Right renal pelvis (tissue), 4 donors: ENCODE results near the gene BCKDHA. TPM values are rescaled to one million over a fixed set of nuclear protein-coding genes. Genes with fewer than 3 reads are reported as not detected.
A peak's percentile ranks its signal among the peaks of the same experiment; 100 is the strongest.
"Not testable (repeated sequence)": the region's sequence is repeated elsewhere in the genome, so short reads cannot be mapped to it uniquely, and the experiment has no call there.

ENCODE experiments used
- DNase-seq, 4 donors: peaks; one replicate each; pipeline ENCODE4 v3.0.0-alpha.2; 2013; ENCODE audit warnings: low read depth in 4 of 4, low spot score in 3 of 4, missing footprints in 1 of 4
- polyA plus RNA-seq, 4 donors: library from polyadenylated mRNA; unstranded; fragments of 120-200 nt; gene quantifications; one replicate each; pipeline ENCODE4 v1.2.1, GENCODE V29; 2013; ENCODE audit not compliant: insufficient read length in 4 of 4

Gene BCKDHA
- polyA plus RNA-seq, 4 donors, result 26.8 to 59.4 (median 29.0) TPM

DNA sequence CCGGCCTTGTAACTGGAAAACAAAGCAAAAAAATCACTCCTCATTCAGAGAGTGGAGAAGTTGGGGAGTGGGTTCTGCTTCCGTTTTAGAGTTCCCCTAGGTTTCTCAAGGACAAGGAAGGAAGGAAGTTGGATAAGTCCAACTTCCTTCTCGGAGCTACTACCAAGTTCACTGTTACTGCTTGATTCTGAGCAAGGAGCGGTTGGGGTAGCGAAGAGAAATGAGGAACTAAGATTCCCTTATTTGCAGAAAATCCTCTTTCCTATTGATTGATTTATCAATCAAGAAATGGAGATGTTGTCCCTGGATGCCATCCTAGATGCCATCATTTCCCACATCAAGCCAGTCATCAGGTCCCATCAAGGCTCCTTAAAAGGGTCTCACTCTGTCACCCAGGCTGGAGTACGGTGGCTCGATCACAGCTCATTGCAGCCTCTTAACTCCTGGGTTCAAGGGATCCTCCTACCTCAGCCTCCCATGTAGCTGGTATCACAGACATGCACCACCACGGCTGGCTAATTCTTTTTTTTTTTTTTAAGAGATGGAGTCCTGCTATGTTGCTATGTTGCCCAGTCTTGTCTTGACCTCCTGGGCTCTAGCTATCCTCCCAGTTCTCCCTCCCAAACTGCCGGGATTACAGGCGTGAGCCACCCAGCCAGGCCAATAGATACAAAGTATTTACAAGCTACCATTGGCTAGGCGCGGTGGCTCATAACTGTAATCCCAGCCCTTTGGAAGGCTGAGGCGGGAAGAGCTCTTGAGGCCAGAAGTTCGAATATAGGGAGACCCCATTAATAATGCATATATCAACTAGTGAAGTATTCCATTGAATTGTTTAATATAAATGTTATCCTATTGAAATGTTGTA is 32.9 kb upstream of the BCKDHA start:
- DNase-seq, result no peak

- no peak for DNase-seq
Measured at GRCh38 chr19:41366089-41366488, 31.5 kb upstream of the BCKDHA start.

- no peak for DNase-seq
Measured at GRCh38 chr19:41367848-41368301, 29.7 kb upstream of the BCKDHA start.

DNA sequence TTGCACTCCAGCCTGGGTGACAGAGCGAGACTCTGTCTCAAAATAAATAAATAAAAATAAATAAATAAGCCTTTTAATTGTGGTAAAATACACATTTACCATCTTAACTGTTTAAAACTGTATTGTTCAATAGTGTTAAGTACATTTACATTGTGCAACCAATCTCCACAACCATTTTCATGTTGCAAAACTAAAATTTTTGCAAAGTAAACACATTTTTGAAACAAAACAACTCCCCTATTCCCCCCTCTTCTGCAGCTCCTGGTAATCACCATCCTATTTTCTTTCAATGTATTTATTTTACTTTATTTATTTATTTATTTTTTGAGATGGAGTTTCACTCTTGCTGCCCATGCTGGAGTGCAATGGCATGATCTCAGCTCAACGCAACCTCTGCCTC is 27.8 kb upstream of the BCKDHA start:
- no peak for DNase-seq

GRCh38 chr19:41371119-41371518 is 26.5 kb upstream of the BCKDHA start:
- DNase-seq, result not testable (repeated sequence)

DNA sequence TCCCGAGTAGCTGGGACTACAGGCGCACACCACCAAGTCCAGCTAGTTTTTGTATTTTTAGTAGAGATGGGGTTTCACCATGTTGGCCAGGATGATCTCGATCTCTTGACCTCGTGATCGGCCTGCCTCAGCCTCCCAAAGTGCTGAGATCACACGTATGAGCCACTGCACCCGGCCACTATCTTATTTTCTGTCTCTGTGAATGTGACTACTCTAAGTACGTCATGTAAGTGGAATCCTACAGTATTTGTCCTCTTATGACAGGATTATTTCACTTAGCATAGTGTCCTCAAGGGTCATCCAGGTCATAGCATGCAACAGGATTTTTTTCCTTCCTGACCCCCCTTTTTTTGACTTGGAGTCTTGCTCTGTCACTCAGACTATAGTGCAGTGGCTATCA is 26.1 kb upstream of the BCKDHA start:
- no peak for DNase-seq

- no peak for DNase-seq
Measured at GRCh38 chr19:41372501-41372900, 25.1 kb upstream of the BCKDHA start.

GRCh38 chr19:41373993-41374392 is 23.6 kb upstream of the BCKDHA start:
- DNase-seq, result no peak

DNA sequence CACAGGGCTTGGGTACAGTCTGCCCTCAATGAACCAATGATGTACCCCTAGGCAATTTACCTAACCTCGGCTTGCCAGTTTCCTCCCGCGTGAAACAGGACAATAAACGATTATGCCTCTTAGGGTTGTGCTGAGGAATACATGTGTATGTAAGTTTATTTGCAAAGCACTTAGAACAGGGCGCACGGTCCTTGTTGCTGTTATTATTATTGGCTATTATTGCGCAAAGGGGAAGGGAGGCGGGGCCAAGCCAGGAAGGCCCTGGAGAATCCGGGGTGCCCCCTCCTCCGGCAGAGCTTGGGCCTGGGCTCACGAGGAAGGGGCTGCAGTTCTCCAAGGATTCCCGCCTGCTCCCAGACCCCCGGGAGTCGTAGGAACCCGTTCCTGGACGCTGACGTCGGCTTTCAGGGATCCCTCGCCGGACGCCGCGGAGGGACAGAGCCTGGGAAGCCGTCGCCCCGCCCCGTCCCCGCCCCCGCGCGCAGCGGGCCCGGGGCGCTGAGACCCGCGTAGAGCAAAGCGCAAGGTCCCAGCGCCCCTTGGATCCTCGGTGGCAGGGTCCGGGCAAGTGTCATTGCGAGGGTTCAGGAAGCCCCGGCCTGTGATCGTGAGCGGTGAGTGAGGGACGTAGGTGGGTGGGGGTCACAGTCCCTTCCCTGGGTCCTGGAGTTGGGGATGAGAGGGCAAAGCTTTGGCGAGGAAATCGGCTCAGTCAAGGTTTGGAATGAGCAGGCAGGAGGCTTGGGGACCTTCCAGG is 21.2 kb upstream of the BCKDHA start, which contains the start of gene TMEM91:
TMEM91 (plus strand) TSS at position 293 of the 757 bp plus-strand sequence. CDS start 1,777 bp downstream, outside the sequence.
- peak in 1 of 4 donors; percentile 38 for DNase-seq

- no peak for DNase-seq
Measured at GRCh38 chr19:41376998-41377365, 20.6 kb upstream of the BCKDHA start.

GRCh38 chr19:41377977-41378709 is 19.5 kb upstream of the BCKDHA start:
- no peak for DNase-seq

GRCh38 chr19:41381536-41381935 is 16.1 kb upstream of the BCKDHA start:
- not testable (repeated sequence) for DNase-seq

DNA sequence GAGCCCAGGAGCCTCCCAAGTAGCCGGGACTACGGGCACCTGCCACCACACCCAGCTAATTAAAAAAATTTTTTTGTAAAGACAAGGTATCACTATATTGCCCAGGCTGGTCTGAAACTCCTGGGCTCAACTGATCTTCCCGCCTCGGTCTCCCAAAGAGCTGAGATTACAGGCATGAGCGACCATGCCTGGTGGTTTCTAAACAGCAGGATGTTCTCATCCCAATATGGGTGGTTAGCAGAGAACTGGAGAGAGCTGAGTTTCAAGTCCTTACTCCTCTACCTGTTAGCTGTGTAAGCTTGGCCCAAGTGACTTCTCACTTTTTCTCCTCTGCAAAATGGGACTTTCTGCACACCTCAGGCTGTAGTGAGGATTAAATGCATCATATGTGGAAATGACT is 13.3 kb upstream of the BCKDHA start:
- DNase-seq, result no peak

GRCh38 chr19:41386442-41386841 is 11.2 kb upstream of the BCKDHA start:
- no peak for DNase-seq

DNA sequence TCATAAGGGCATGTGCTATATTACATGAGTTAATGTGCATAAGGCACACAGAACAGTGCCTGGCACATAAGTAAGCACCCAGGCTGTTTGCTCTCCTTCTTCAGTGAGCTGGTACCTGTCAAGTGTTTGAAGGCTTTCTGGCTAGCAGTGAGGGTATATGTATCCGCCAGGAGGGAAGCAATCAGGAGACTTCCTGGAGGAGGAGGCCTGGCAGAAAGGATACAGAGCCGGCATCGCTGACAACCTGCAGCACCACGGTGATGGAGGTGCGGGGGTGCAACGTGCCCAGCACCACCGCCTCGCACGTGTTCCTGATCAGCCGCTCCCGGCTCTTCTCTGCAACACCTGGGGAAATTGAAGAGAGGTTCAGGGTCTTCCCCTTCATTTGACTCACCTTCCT is 6.0 kb upstream of the BCKDHA start:
- DNase-seq, result no peak

DNA sequence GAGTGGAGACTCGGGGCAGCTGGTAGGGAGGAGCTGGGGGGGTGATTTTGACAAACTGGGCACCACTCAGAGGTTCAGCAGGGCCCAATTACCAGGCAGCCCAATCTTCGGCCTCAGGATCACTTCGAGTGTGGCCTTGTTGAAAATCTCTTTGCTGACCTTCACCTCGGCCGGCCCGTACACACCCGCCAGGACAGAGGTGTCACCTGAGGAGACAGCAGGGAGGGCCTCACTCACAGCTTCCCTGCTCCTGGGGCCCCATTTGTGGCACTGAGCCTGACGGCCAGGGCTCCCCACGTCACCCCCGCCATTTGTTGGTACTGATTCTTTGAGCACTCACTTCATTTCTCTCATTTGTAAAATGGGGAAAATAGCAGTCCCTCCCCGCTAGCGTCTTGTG is 4.8 kb upstream of the BCKDHA start:
- no peak for DNase-seq

DNA sequence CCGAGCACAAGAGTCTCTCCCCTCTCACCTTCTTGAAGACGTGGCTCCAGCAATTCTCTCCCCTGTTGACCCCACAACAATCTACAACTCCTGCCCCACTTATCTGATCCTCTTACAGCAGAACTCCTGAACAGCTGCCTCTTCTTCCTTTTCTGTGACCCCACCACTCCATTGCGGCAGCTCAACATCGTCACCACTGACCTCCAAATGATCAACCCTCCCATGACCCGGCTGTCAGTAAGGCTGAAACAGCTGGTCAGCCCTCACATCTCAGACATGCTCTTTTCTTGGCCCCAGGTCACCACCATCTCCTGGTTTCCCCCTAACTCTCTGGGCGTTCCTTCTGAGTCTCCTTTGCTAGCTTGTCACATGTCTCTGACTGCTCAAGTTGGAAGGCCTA is 2.3 kb upstream of the BCKDHA start:
- DNase-seq, result no peak

- no peak for DNase-seq
Measured at GRCh38 chr19:41398050-41398418, 416 bp downstream of the BCKDHA start.

DNA sequence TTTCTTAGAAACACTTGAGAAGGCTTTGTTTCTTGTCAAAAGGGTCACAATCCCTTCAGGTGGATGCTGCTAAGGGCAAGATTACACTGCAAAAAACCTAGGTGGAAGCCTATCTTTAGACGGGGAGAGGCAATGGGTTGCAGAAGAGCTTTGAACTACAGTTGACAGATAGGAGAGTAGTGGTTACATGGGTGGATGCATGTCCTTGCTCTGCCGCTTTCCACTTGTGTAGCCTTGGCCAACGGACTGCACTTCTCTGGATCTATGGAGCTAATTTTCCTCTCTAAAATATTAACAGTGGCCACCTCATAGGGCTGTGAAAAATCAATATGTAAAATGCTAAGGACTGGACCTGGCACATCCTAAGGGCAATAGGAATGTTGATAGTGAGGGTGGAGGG is 980 bp downstream of the BCKDHA start:
- no peak for DNase-seq

- DNase-seq, result no peak
Measured at GRCh38 chr19:41399091-41399490, 1.5 kb downstream of the BCKDHA start.

DNA sequence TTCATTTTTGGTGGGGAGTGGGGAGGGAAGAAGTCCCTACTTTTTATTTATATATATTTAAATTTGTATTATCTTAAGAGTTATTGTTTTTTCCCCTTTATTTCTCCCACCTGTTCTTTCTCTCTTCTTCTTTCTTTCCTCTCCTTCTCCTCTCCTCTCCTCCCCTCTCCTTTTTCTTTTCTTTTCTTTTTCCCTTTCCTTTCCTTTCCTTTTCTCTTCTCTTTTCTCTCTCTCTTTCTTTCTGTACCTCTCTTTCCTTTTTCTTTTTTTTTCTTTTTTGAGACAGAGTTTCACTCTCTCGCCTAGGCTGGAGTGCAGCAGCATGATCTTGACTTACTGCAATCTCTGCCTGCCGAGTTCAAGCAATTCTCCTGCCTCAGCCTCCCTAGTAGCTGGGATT is 1.9 kb downstream of the BCKDHA start:
- no peak for DNase-seq
